Pancreas (tissue), 10 donors: ENCODE results near the gene SLC12A9. TPM values are rescaled to one million over a fixed set of nuclear protein-coding genes. Genes with fewer than 3 reads are reported as not detected.
"Not testable (repeated sequence)": the region's sequence is repeated elsewhere in the genome, so short reads cannot be mapped to it uniquely, and the experiment has no call there.

ENCODE experiments used
- ATAC-seq, 4 donors: fragments of 200-7000 bp; cut with Tn5 transposase; one replicate each; pipeline versions ENCODE4 v1.8.0 to v1.9.1; 2020; ENCODE audit warnings: mild to moderate bottlenecking in 4 of 4, moderate library complexity in 4 of 4
- DNase-seq, 6 donors: peaks; one replicate each; pipeline ENCODE4 v3.0.0-alpha.2; 2020
- FAIRE-seq: peaks from 2 replicates; lab custom pipeline; 2012; peaks lifted over from hg19 to GRCh38; lab: Jason Lieb, UNC
- H3K27ac ChIP-seq, 4 donors: fragments of 200-600 bp; sonication (generic); 1 replicate in 3 of 4; 2 replicates in 1 of 4; pipeline versions ENCODE4 v1.5.0 to v1.8.0; 2020
- H3K27me3 ChIP-seq, 4 donors: fragments of 200-600 bp; one replicate each; pipeline ENCODE4 v1.8.0; 2021
- H3K36me3 ChIP-seq, 3 donors: fragments of 200-600 bp; sonication (generic) in 1 of 3; one replicate each; pipeline versions ENCODE4 v1.5.0 to v1.8.0; 2020 to 2021
- H3K4me1 ChIP-seq, 3 donors: fragments of 200-600 bp; one replicate each; pipeline ENCODE4 v1.8.0; 2021
- H3K4me3 ChIP-seq, 4 donors: fragments of 200-600 bp; sonication (generic) in 2 of 4; one replicate each; pipeline versions ENCODE4 v1.5.0 to v1.8.0; 2020 to 2021
- H3K9me3 ChIP-seq, 4 donors: fragments of 200-600 bp; one replicate each; pipeline ENCODE4 v1.8.0; 2021
- WGBS, 2 donors: extraction: QIAGEN DNeasy Blood & Tissue Kit; methylation state at CpG; one replicate each; pipeline ENCODE4 v1.1.7; 2013; 5-methylcytosine and 5-hydroxymethylcytosine counted together
- intact Hi-C, 3 donors: fragments of 100-400 bp; cut with DNase I; formaldehyde crosslinking; loops; one replicate each; pipeline versions ENCODE4 v1.11.1 to v1.14.2; 2022
- polyA plus RNA-seq, 2 donors: library from polyadenylated mRNA; stranded (reverse); fragments of 200-250 nt; gene quantifications; one replicate each; pipeline ENCODE4 v1.2.3, GENCODE V29; 2013
- total RNA-seq, 6 donors: library from RNA; stranded (reverse); fragmentation: NEBNext Ultra II Directional in 4 of 6; extraction: Animal tissue kit (Norgen Biotek cat#: 25700) in 4 of 6; gene quantifications; one replicate each; pipeline versions ENCODE4 v1.2.1 to v1.2.4, GENCODE V29; 2021 to 2023
- TF ChIP-seq, protein P1 (sequence below), 4 donors: fragments of 200-600 bp; sonication (generic) in 3 of 4; IDR thresholded peaks; one replicate each; pipeline versions ENCODE4 v1.5.0 to v1.8.0; 2021; ENCODE audit warnings: antibody characterized with exemption in 4 of 4
- donor health status: healthy with polysubstance abuse.
- donor health status: DM: no; HTN: no; CAD: no; lungs with moderate emphysema.
- donor health status: DM: no; HTN: no; CAD: no.
- donor health status: control.
- donor health status: control.
- donor health status: Bipolar disorder and iron deficiency.
- donor health status: DM: yes; HTN: yes; CAD: no.
- donor health status: DM: no; HTN: no; CAD: no.
- donor health status: DM: no; HTN: no; CAD: no.
- donor health status: DM: yes; HTN: yes; CAD: no.

Gene SLC12A9
- total and polyA plus RNA-seq, 8 donors: 11.9 to 34.6 (median 15.3) TPM

DNA sequence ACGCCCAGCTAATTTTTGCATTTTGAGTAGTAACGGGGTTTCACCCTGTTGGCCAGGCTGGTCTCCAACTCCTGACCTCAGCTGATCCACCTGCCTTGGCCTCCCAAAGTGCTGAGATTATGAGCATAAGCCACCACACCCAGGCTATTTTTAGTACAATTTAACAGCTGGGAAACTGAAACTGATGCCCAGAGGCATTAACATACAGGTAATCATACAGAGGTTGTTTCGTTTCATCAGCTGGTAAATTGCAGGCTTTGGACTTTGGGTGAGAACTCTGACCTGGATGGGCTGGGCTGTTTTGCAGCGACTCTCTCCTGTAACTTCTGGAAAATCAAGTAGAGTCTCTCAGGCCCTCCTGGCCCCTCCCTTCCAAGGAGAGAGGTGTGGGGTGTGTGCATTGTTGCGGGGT is 49.4 kb downstream of the SLC12A9 start:
- TF ChIP-seq, protein P1, sequence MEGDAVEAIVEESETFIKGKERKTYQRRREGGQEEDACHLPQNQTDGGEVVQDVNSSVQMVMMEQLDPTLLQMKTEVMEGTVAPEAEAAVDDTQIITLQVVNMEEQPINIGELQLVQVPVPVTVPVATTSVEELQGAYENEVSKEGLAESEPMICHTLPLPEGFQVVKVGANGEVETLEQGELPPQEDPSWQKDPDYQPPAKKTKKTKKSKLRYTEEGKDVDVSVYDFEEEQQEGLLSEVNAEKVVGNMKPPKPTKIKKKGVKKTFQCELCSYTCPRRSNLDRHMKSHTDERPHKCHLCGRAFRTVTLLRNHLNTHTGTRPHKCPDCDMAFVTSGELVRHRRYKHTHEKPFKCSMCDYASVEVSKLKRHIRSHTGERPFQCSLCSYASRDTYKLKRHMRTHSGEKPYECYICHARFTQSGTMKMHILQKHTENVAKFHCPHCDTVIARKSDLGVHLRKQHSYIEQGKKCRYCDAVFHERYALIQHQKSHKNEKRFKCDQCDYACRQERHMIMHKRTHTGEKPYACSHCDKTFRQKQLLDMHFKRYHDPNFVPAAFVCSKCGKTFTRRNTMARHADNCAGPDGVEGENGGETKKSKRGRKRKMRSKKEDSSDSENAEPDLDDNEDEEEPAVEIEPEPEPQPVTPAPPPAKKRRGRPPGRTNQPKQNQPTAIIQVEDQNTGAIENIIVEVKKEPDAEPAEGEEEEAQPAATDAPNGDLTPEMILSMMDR (IDR thresholded peaks at IDR 0.05): no peak
- no peaks in the 10 kb centered on the region for H3K9me3 ChIP-seq
- no peak for FAIRE-seq
- peaks cover 0 to 5% (median 0%) of the 10 kb centered on the region in 3 donors for H3K4me1 ChIP-seq
- no peak overlapping the region for H3K4me3 ChIP-seq
- no peak overlapping the region for H3K27ac ChIP-seq
- 52 to 64% methylated on average over 5 of the region's 5 CpGs for whole genome bisulfite sequencing, 2 donors
- no peaks in the 10 kb centered on the region for H3K27me3 ChIP-seq
- no peak for ATAC-seq
- intact Hi-C loops: no loop called here
- no peaks in the 10 kb centered on the region for H3K36me3 ChIP-seq
- no peak for DNase-seq

DNA sequence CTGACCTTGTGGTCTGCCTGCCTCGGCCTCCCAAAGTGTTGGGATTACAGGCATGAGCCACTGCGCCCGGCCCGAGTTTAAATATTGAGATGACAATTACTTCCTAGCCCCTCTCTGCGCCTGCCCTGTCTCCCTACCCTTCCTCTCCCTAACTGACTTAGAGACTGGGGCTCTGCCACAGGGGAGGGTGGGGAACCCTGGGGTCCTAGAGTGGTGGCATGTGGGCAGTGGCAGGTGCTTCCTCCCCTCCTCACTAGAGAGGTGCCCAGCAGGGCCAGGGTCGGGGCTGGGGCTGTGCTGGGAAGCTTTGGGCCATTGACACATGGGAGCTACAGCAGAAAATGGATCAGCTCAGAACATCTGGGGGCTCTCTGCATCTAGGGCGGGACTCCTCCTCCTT is 50.1 kb downstream of the SLC12A9 start:
- Histone ChIP-seq H3K9me3 (no peaks in the 10 kb centered on the region), H3K4me1 (peaks cover 0 to 3% (median 0%) of the 10 kb centered on the region in 3 donors), H3K36me3 (no peaks in the 10 kb centered on the region), H3K27me3 (no peaks in the 10 kb centered on the region), H3K27ac (no peak overlapping the region), H3K4me3 (no peak overlapping the region)
- no peak for FAIRE-seq
- no peak for ATAC-seq
- no peak for DNase-seq
- intact Hi-C loops: no loop called here
- 87 to 89% methylated on average over 7 of the region's 7 CpGs for WGBS, 2 donors
- TF ChIP-seq, protein P1 (IDR thresholded peaks at IDR 0.05): no peak

DNA sequence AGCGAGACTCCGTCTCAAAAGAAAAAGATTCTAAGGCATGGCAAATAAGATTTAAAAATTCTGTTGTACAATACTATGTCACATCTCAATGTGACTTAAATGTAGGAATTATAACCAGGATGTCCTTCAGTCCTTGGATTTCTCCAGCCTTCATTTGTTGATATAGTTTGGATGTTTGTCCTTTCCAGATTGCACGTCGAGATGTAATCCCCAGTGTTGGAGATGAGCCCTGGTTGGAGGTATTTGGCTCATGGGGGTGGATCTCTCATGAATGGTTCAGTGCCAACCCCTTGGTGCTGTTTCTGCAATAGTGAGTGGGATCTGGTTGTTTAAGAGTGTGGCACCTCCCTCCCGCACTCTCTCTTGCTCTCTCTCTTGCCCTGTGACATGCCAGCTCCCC is 56.0 kb downstream of the SLC12A9 start:
- no peak overlapping the region for H3K4me3 ChIP-seq
- DNase-seq: no peak
- TF ChIP-seq, protein P1 (IDR thresholded peaks at IDR 0.05): no peak
- intact Hi-C loops: no loop called here
- H3K27ac ChIP-seq: no peak overlapping the region
- WGBS, 2 donors: 92 to 93% methylated on average over 5 of the region's 5 CpGs
- ATAC-seq: no peak
- peaks cover 0 to 3% (median 0%) of the 10 kb centered on the region in 3 donors for H3K4me1 ChIP-seq
- H3K27me3 ChIP-seq: no peaks in the 10 kb centered on the region
- H3K9me3 ChIP-seq: no peaks in the 10 kb centered on the region
- no peaks in the 10 kb centered on the region for H3K36me3 ChIP-seq
- FAIRE-seq: no peak

DNA sequence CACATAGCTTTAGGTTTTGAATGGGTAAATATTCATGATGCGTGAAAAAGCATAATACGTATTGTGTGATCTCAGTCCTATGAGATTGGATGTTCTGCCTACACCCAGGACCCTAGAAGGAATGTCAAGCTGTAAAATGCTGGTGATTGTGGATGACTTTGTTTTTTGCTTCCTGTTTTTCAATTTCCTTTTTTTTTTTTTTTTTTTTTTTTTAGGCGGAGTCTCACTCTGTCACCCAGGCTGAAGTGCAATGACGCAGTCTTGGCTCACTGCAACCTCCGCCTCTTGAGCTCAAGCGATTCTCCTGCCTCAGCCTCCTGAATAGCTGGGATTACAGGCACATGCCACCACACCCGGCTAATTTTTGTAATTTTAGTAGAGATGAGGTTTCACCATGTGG is 57.9 kb downstream of the SLC12A9 start:
- WGBS, 2 donors: 80 to 83% methylated on average over 6 to 7 of the region's 7 CpGs
- H3K36me3 ChIP-seq, ATAC-seq, H3K4me1 ChIP-seq, H3K4me3 ChIP-seq, H3K9me3 ChIP-seq, DNase-seq, H3K27me3 ChIP-seq, FAIRE-seq, H3K27ac ChIP-seq, intact Hi-C loops: not testable (repeated sequence)

DNA sequence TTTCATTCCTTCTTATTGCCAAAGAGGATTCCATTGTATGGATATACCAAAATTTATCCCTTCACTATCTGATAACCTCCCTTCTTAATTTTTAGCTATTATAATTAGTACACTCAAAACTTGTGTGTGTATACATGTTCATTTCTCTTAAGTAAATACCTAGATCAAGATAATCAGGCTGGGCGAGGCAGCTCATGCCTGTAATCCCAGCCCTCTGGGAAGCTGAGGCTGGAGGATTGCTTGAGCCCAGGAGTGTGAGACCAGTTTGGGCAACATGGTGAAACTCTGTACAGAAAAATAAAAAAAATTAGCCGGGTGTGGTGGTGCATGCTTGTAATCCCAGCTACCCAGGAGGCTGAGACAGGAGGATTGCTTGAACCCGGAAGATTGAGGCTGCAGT is 59.0 kb downstream of the SLC12A9 start:
- FAIRE-seq: no peak
- DNase-seq: no peak
- TF ChIP-seq, protein P1 (IDR thresholded peaks at IDR 0.05): no peak

More for the DNA sequence above, 59.0 kb downstream of the SLC12A9 start:
- Histone ChIP-seq H3K27me3 (no peaks in the 10 kb centered on the region), H3K4me1 (peaks cover 0 to 7% (median 6%) of the 10 kb centered on the region in 3 donors), H3K9me3 (no peaks in the 10 kb centered on the region), H3K4me3 (no peak overlapping the region), H3K36me3 (no peaks in the 10 kb centered on the region), H3K27ac (no peak overlapping the region)
- no peak for ATAC-seq
- intact Hi-C loops: no loop called here
- 76 to 78% methylated on average over 3 of the region's 3 CpGs for WGBS, 2 donors
